ENCODE measurements around the gene SIRT6. TPM values are rescaled to one million over a fixed set of nuclear protein-coding genes. Genes with fewer than 3 reads are reported as not detected.

Gene SIRT6
- polyA plus RNA-seq, 1 donor (not counting 4 experiments of a cell fraction or from before 2014, with no cell fraction given) = 14.6 TPM

DNA sequence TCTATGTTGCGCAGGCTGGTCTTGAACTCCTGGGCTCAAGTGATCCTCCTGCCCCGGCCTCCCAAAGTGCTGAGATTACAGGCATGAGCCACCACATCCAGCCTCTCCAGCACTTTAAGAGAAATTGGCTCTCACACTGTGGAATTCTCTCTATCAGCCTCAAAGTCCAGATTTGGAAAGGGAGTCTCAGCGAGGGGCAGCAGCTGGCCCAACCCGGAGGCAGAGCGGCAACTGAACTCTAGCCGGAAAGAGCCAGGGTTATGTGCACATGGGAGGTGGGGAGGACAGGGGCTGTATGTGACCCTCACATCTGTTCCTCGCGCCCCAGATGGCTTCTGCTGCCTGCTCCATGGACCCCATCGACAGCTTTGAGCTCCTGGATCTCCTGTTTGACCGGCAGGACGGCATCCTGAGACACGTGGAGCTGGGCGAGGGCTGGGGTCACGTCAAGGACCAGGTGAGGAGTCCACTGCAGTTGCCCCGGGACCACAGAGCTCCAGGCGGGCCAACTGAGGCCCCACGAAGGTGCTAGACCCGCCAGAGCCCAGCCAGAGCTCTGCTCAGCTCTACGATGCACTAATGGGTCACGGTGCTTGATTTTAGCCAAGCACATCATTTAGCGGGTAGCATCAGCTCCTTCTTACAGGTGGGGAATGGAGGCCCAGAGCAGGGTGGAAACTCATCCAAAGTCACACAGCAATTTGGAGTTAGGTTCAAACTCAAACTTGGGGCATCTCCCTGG, 27.6 kb downstream of the SIRT6 start:
- Histone ChIP-seq H3K9me3 (ENCODE audit: control insufficient read depth, low read depth, low read length) (no peaks in the 10 kb centered on the region), H2AFZ (ENCODE audit: control insufficient read depth, low read length) (no peak overlapping the region), H3K79me2 (ENCODE audit: control insufficient read depth, insufficient read depth, low read length) (no peaks in the 10 kb centered on the region), H3K27me3 (ENCODE audit: control insufficient read depth, extremely low read depth, insufficient read depth, low read length) (peaks cover 4% of the 10 kb centered on the region), H3K4me3 (ENCODE audit: control insufficient read depth in 2 of 3, extremely low read depth in 1 of 3, insufficient read depth in 2 of 3, low read depth in 1 of 3, low read length in 3 of 3) (no peak overlapping the region), H3K4me2 (ENCODE audit: control insufficient read depth, extremely low read depth, insufficient read depth, low read depth, low read length) (no peak overlapping the region), H3K27ac (ENCODE audit: control insufficient read depth, insufficient read depth, low read length) (no peak overlapping the region), H3K36me3 (ENCODE audit: control insufficient read depth in 2 of 2, extremely low read depth in 1 of 2, insufficient read depth in 2 of 2, low read length in 2 of 2) (no peaks in the 10 kb centered on the region), H3K4me1 (ENCODE audit: control insufficient read depth, extremely low read depth, insufficient read depth, low read length) (no peaks in the 10 kb centered on the region), H3K9me1 (ENCODE audit: control insufficient read depth, extremely low read depth, insufficient read depth, low read length) (no peaks in the 10 kb centered on the region), H4K20me1 (ENCODE audit: control insufficient read depth, extremely low read depth, insufficient read depth, low read length) (no peaks in the 10 kb centered on the region), H3K9ac (ENCODE audit: control insufficient read depth, extremely low read depth, insufficient read depth, low read length) (no peak overlapping the region)
- dilution Hi-C loops (cut with MboI; ENCODE audit: extremely low pct_ligation_motif_present, low sequenced_read_pairs) = no loop called here
- no peak for TF ChIP-seq EZH2 (IDR thresholded peaks at IDR 0.05; ENCODE audit: low read length)
- TF ChIP-seq CTCF (optimal IDR thresholded peaks at IDR 0.05 in 1 of 3, IDR thresholded peaks at IDR 0.05 in 1 of 3, conservative IDR thresholded peaks at IDR 0.05 in 1 of 3; ENCODE audit: extremely low read depth in 1 of 3, insufficient read depth in 2 of 3, low read length in 3 of 3) = no peak
- FAIRE-seq = no peak
- DNase-seq (ENCODE audit: low read depth, low spot score) = no peak

- TF ChIP-seq EZH2 (IDR thresholded peaks at IDR 0.05; ENCODE audit: low read length) = no peak
- Histone ChIP-seq H3K4me3 (ENCODE audit: control insufficient read depth in 2 of 3, extremely low read depth in 1 of 3, insufficient read depth in 2 of 3, low read depth in 1 of 3, low read length in 3 of 3) (no peak overlapping the region), H3K79me2 (ENCODE audit: control insufficient read depth, insufficient read depth, low read length) (no peaks in the 10 kb centered on the region), H4K20me1 (ENCODE audit: control insufficient read depth, extremely low read depth, insufficient read depth, low read length) (no peaks in the 10 kb centered on the region), H3K9ac (ENCODE audit: control insufficient read depth, extremely low read depth, insufficient read depth, low read length) (no peak overlapping the region), H3K4me2 (ENCODE audit: control insufficient read depth, extremely low read depth, insufficient read depth, low read depth, low read length) (no peak overlapping the region), H3K36me3 (ENCODE audit: control insufficient read depth in 2 of 2, extremely low read depth in 1 of 2, insufficient read depth in 2 of 2, low read length in 2 of 2) (no peaks in the 10 kb centered on the region), H2AFZ (ENCODE audit: control insufficient read depth, low read length) (no peak overlapping the region), H3K9me1 (ENCODE audit: control insufficient read depth, extremely low read depth, insufficient read depth, low read length) (no peaks in the 10 kb centered on the region), H3K27me3 (ENCODE audit: control insufficient read depth, extremely low read depth, insufficient read depth, low read length) (peaks cover 4% of the 10 kb centered on the region), H3K4me1 (ENCODE audit: control insufficient read depth, extremely low read depth, insufficient read depth, low read length) (no peaks in the 10 kb centered on the region), H3K27ac (ENCODE audit: control insufficient read depth, insufficient read depth, low read length) (no peak overlapping the region), H3K9me3 (ENCODE audit: control insufficient read depth, low read depth, low read length) (no peaks in the 10 kb centered on the region)
- DNase-seq (ENCODE audit: low read depth, low spot score) (no peak), FAIRE-seq (no peak)
- dilution Hi-C loops (cut with MboI; ENCODE audit: extremely low pct_ligation_motif_present, low sequenced_read_pairs) = no loop called here
Measured at GRCh38 chr19:4152241-4152998, 29.9 kb downstream of the SIRT6 start.

All from keratinocyte (primary cell).